HS-27A (cell line): ENCODE results near the gene ZNF432.

Experiments used
- DNase-seq: peaks from one replicate; pipeline ENCODE4 v3.0.0-alpha.2; 2012; ENCODE audit warnings: low read depth, missing footprints

Gene ZNF432

GRCh38 chr19:52007806-52008557, 40.7 kb downstream of the ZNF432 start, which contains the start of gene ZNF615:
TSS of gene ZNF615 (minus strand) at chr19:52008211. CDS start at chr19:52003711, 4,500 bp downstream.
- peak; percentile 71 for DNase-seq

GRCh38 chr19:52007451-52007805, 41.2 kb downstream of the ZNF432 start:
- no peak for DNase-seq

- no peak for DNase-seq
These were observed 54.5 kb downstream of the ZNF432 start for GRCh38 chr19:51994048-51994644.

- DNase-seq = no peak
These were observed 55.2 kb downstream of the ZNF432 start for GRCh38 chr19:51993422-51993821.

GRCh38 chr19:51986309-51987291, 62.0 kb downstream of the ZNF432 start, which contains the start of gene ZNF350:
TSS of gene ZNF350 (minus strand) at chr19:51986840. CDS start at chr19:51974360, 12,480 bp downstream.
- peak; percentile 62 for DNase-seq

- DNase-seq = no peak
These were observed 65.3 kb downstream of the ZNF432 start for GRCh38 chr19:51983361-51983760.
